Pancreas (tissue), 10 donors: Measurements from ENCODE around the gene TBX21. TPM values are rescaled to one million over a fixed set of nuclear protein-coding genes. Genes with fewer than 3 reads are reported as not detected.

Experiments used
- ATAC-seq, 4 donors: fragments of 200-7000 bp; cut with Tn5 transposase; one replicate each; pipeline versions ENCODE4 v1.8.0 to v1.9.1; 2020; ENCODE audit warnings: mild to moderate bottlenecking in 4 of 4, moderate library complexity in 4 of 4
- DNase-seq, 6 donors: peaks; one replicate each; pipeline ENCODE4 v3.0.0-alpha.2; 2020
- FAIRE-seq: peaks from 2 replicates; lab custom pipeline; 2012; peaks lifted over from hg19 to GRCh38; lab: Jason Lieb, UNC
- H3K27ac ChIP-seq, 4 donors: fragments of 200-600 bp; sonication (generic); 1 replicate in 3 of 4; 2 replicates in 1 of 4; pipeline versions ENCODE4 v1.5.0 to v1.8.0; 2020
- H3K27me3 ChIP-seq, 4 donors: fragments of 200-600 bp; one replicate each; pipeline ENCODE4 v1.8.0; 2021
- H3K36me3 ChIP-seq, 3 donors: fragments of 200-600 bp; sonication (generic) in 1 of 3; one replicate each; pipeline versions ENCODE4 v1.5.0 to v1.8.0; 2020 to 2021
- H3K4me1 ChIP-seq, 3 donors: fragments of 200-600 bp; one replicate each; pipeline ENCODE4 v1.8.0; 2021
- H3K4me3 ChIP-seq, 4 donors: fragments of 200-600 bp; sonication (generic) in 2 of 4; one replicate each; pipeline versions ENCODE4 v1.5.0 to v1.8.0; 2020 to 2021
- H3K9me3 ChIP-seq, 4 donors: fragments of 200-600 bp; one replicate each; pipeline ENCODE4 v1.8.0; 2021
- whole genome bisulfite sequencing, 2 donors: extraction: QIAGEN DNeasy Blood & Tissue Kit; methylation state at CpG; one replicate each; pipeline ENCODE4 v1.1.7; 2013; 5-methylcytosine and 5-hydroxymethylcytosine counted together
- intact Hi-C, 3 donors: fragments of 100-400 bp; cut with DNase I; formaldehyde crosslinking; loops; one replicate each; pipeline versions ENCODE4 v1.11.1 to v1.14.2; 2022
- polyA plus RNA-seq, 2 donors: library from polyadenylated mRNA; stranded (reverse); fragments of 200-250 nt; gene quantifications; one replicate each; pipeline ENCODE4 v1.2.3, GENCODE V29; 2013
- total RNA-seq, 6 donors: library from RNA; stranded (reverse); fragmentation: NEBNext Ultra II Directional in 4 of 6; extraction: Animal tissue kit (Norgen Biotek cat#: 25700) in 4 of 6; gene quantifications; one replicate each; pipeline versions ENCODE4 v1.2.1 to v1.2.4, GENCODE V29; 2021 to 2023
- TF ChIP-seq, protein P1 (sequence below), 4 donors: fragments of 200-600 bp; sonication (generic) in 3 of 4; IDR thresholded peaks; one replicate each; pipeline versions ENCODE4 v1.5.0 to v1.8.0; 2021; ENCODE audit warnings: antibody characterized with exemption in 4 of 4
- donor health status: healthy with polysubstance abuse.
- donor health status: DM: no; HTN: no; CAD: no; lungs with moderate emphysema.
- donor health status: DM: no; HTN: no; CAD: no.
- donor health status: control.
- donor health status: control.
- donor health status: Bipolar disorder and iron deficiency.
- donor health status: DM: yes; HTN: yes; CAD: no.
- donor health status: DM: no; HTN: no; CAD: no.
- donor health status: DM: no; HTN: no; CAD: no.
- donor health status: DM: yes; HTN: yes; CAD: no.

Gene TBX21
- total and polyA plus RNA-seq, 8 donors, result 0.09 to 0.40 (median 0.17) TPM; not detected in 2

GRCh38 chr17:47774331-47774730 is 41.3 kb downstream of the TBX21 start:
- Histone ChIP-seq H3K27me3 (peaks cover 0 to 11% (median 0%) of the 10 kb centered on the region in 4 donors), H3K36me3 (no peaks in the 10 kb centered on the region), H3K27ac (no peak overlapping the region), H3K9me3 (no peaks in the 10 kb centered on the region), H3K4me3 (no peak overlapping the region), H3K4me1 (no peaks in the 10 kb centered on the region)
- no peak for ATAC-seq
- FAIRE-seq, result no peak
- TF ChIP-seq, protein P1, sequence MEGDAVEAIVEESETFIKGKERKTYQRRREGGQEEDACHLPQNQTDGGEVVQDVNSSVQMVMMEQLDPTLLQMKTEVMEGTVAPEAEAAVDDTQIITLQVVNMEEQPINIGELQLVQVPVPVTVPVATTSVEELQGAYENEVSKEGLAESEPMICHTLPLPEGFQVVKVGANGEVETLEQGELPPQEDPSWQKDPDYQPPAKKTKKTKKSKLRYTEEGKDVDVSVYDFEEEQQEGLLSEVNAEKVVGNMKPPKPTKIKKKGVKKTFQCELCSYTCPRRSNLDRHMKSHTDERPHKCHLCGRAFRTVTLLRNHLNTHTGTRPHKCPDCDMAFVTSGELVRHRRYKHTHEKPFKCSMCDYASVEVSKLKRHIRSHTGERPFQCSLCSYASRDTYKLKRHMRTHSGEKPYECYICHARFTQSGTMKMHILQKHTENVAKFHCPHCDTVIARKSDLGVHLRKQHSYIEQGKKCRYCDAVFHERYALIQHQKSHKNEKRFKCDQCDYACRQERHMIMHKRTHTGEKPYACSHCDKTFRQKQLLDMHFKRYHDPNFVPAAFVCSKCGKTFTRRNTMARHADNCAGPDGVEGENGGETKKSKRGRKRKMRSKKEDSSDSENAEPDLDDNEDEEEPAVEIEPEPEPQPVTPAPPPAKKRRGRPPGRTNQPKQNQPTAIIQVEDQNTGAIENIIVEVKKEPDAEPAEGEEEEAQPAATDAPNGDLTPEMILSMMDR (IDR thresholded peaks at IDR 0.05), result no peak
- no peak for DNase-seq
- 30 to 47% methylated on average over 4 of the region's 4 CpGs for WGBS, 2 donors
- intact Hi-C loops, result no loop called here

- Histone ChIP-seq H3K27ac (no peak overlapping the region), H3K4me3 (no peak overlapping the region), H3K9me3 (no peaks in the 10 kb centered on the region), H3K36me3 (no peaks in the 10 kb centered on the region), H3K27me3 (peaks cover 0 to 11% (median 0%) of the 10 kb centered on the region in 4 donors), H3K4me1 (no peaks in the 10 kb centered on the region)
- intact Hi-C loops, result no loop called here
- 28 to 47% methylated on average over 1 of the region's 1 CpG for WGBS, 2 donors
- FAIRE-seq (no peak), ATAC-seq (no peak), DNase-seq (no peak)
- TF ChIP-seq, protein P1 (IDR thresholded peaks at IDR 0.05), result no peak
Observed at GRCh38 chr17:47774987-47775580, 42.0 kb downstream of the TBX21 start.

- Histone ChIP-seq H3K27ac (no peak overlapping the region), H3K4me3 (no peak overlapping the region), H3K4me1 (no peaks in the 10 kb centered on the region), H3K9me3 (no peaks in the 10 kb centered on the region), H3K36me3 (no peaks in the 10 kb centered on the region), H3K27me3 (peaks cover 0 to 11% (median 0%) of the 10 kb centered on the region in 4 donors)
- intact Hi-C loops, result no loop called here
- WGBS, 2 donors, result 31 to 35% methylated on average over 14 of the region's 14 CpGs
- FAIRE-seq (no peak), DNase-seq (peak in 1 of 6 donors; percentile 29), ATAC-seq (peak; percentile 72 to 92 (median 86))
- TF ChIP-seq, protein P1 (IDR thresholded peaks at IDR 0.05), result peak; percentile 55 to 63 (median 61)
Observed at GRCh38 chr17:47776330-47777197, 43.5 kb downstream of the TBX21 start.

DNA sequence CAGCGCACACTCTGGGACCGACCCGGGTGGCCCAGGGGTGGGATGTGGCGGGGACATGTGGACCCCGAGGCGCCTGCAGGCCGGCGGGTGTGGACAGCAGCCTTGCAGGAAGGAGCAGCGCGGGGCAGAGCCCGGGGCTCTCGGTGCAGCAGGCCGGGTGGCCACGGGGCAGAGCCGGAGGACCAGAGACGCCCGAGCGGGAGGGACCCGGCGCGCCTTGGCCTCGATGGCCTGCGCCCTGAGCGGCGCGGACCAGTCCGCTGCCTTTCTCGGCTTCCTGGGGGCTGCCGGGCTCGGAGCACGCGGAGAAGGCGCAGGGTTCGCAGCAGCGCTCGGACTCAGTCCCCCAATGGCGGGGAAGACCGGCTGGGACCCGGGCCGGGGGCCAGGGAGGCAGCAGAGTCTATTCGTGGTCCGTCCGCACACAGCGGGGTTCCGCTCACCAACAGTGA is 45.2 kb downstream of the TBX21 start:
- TF ChIP-seq, protein P1 (IDR thresholded peaks at IDR 0.05), result no peak
- FAIRE-seq (no peak), ATAC-seq (no peak), DNase-seq (peak in 1 of 6 donors; percentile 68)
- no peaks in the 10 kb centered on the region for H3K4me1 ChIP-seq
- no peak overlapping the region for H3K27ac ChIP-seq
- intact Hi-C loops, result no loop called here
- H3K4me3 ChIP-seq, result no peak overlapping the region
- H3K36me3 ChIP-seq, result no peaks in the 10 kb centered on the region
- peaks cover 0 to 11% (median 0%) of the 10 kb centered on the region in 4 donors for H3K27me3 ChIP-seq
- H3K9me3 ChIP-seq, result no peaks in the 10 kb centered on the region
- WGBS, 2 donors, result 20 to 32% methylated on average over 33 to 45 of the region's 45 CpGs
